Stimulated activated CD8-positive, alpha-beta memory T cell treated with anti-CD3 and anti-CD28 coated beads, Interleukin-2, amount 100 ng/mL, for 48 hours (primary cell): ENCODE data around the gene SUGP1.

Source experiments
- DNase-seq, 2 donors: peaks; one replicate each; pipeline ENCODE4 v3.0.0-alpha.2; 2020; ENCODE audit warnings: low read depth in 2 of 2

Gene SUGP1

GRCh38 chr19:19342086-19343015, 22.0 kb upstream of the SUGP1 start:
- no peak for DNase-seq

- no peak for DNase-seq
Measured at GRCh38 chr19:19341026-19341425, 20.7 kb upstream of the SUGP1 start.

GRCh38 chr19:19338082-19338481, 17.8 kb upstream of the SUGP1 start:
- DNase-seq = no peak

- DNase-seq = no peak
Measured at GRCh38 chr19:19337120-19337519, 16.8 kb upstream of the SUGP1 start.

- DNase-seq = no peak
Measured at GRCh38 chr19:19336597-19336996, 16.3 kb upstream of the SUGP1 start.

- no peak for DNase-seq
Measured at GRCh38 chr19:19335408-19336158, 15.3 kb upstream of the SUGP1 start.

- no peak for DNase-seq
Measured at GRCh38 chr19:19334989-19335344, 14.7 kb upstream of the SUGP1 start.

- DNase-seq = no peak
Measured at GRCh38 chr19:19334063-19334988, 14.0 kb upstream of the SUGP1 start.

GRCh38 chr19:19329126-19329525, 8.8 kb upstream of the SUGP1 start:
- no peak for DNase-seq

GRCh38 chr19:19327672-19328071, 7.4 kb upstream of the SUGP1 start:
- no peak for DNase-seq

- DNase-seq = no peak
Measured at GRCh38 chr19:19324059-19324770, 3.9 kb upstream of the SUGP1 start.

GRCh38 chr19:19321141-19321577, 850 bp upstream of the SUGP1 start:
- no peak for DNase-seq

- DNase-seq = no peak
Measured at GRCh38 chr19:19319732-19320360, 463 bp downstream of the SUGP1 start.

- no peak for DNase-seq
Measured at GRCh38 chr19:19316082-19316481, 4.2 kb downstream of the SUGP1 start.

GRCh38 chr19:19315444-19315843, 4.9 kb downstream of the SUGP1 start:
- no peak for DNase-seq

GRCh38 chr19:19308373-19308772, 11.9 kb downstream of the SUGP1 start:
- DNase-seq = no peak

GRCh38 chr19:19306191-19306590, 14.1 kb downstream of the SUGP1 start:
- DNase-seq = no peak

- no peak for DNase-seq
Measured at GRCh38 chr19:19305696-19306095, 14.6 kb downstream of the SUGP1 start.

- no peak for DNase-seq
Measured at GRCh38 chr19:19305066-19305465, 15.2 kb downstream of the SUGP1 start.

GRCh38 chr19:19304186-19304965, 15.9 kb downstream of the SUGP1 start:
- DNase-seq = no peak
